Measurements from ENCODE around the gene IGSF22. TPM values are rescaled to one million over a fixed set of nuclear protein-coding genes. Genes with fewer than 3 reads are reported as not detected.

The IGSF22 gene
- total and polyA plus RNA-seq, 9 donors: 0.11 to 1.5 (median 1.0) TPM; not detected in 1

GRCh38 chr11:18730020-18730419 lies 4.0 kb upstream of the IGSF22 start:
- intact Hi-C loops (cut with DNase I): no loop called here
- H3K36me3 ChIP-seq: no peaks in the 10 kb centered on the region
- H3K4me3 ChIP-seq: no peak overlapping the region
- no peaks in the 10 kb centered on the region for H3K9me3 ChIP-seq
- DNase-seq: no peak
- TF ChIP-seq CTCF (IDR thresholded peaks at IDR 0.05): no peak
- no peak for TF ChIP-seq POLR2A (IDR thresholded peaks at IDR 0.05)
- no peak for TF ChIP-seq EP300 (IDR thresholded peaks at IDR 0.05)
- 64 to 72% (median 67%) methylated on average over 9 of the region's 9 CpGs for WGBS, 3 donors
- no peak overlapping the region for H3K27ac ChIP-seq
- H3K4me1 ChIP-seq (ENCODE audit: insufficient read depth): peaks cover 6% of the 10 kb centered on the region
- no peaks in the 10 kb centered on the region for H3K27me3 ChIP-seq

GRCh38 chr11:18729426-18729825 lies 3.4 kb upstream of the IGSF22 start:
- H3K4me1 ChIP-seq (ENCODE audit: insufficient read depth): peaks cover 6% of the 10 kb centered on the region
- WGBS, 3 donors: 83 to 88% (median 88%) methylated on average over 16 of the region's 16 CpGs
- DNase-seq: no peak

GRCh38 chr11:18728658-18729057 lies 2.7 kb upstream of the IGSF22 start:
- Histone ChIP-seq H3K27me3 (no peaks in the 10 kb centered on the region), H3K4me1 (ENCODE audit: insufficient read depth) (peaks cover 6% of the 10 kb centered on the region), H3K4me3 (no peak overlapping the region), H3K36me3 (no peaks in the 10 kb centered on the region), H3K27ac (no peak overlapping the region), H3K9me3 (no peaks in the 10 kb centered on the region)
- intact Hi-C loops (cut with DNase I): loop anchor here in 2 of 4 donors (5.0 to 10.0 kb wide), 2 partner anchors 96 to 204 kb away; partner anchors contain the start of genes TSG101 (in 2 of the 2) and SPTY2D1 (in 1 of the 2)
- DNase-seq: no peak
- 93 to 95% (median 94%) methylated on average over 13 of the region's 13 CpGs for WGBS, 3 donors
- TF ChIP-seq EP300 (IDR thresholded peaks at IDR 0.05) (no peak), POLR2A (IDR thresholded peaks at IDR 0.05) (no peak), CTCF (IDR thresholded peaks at IDR 0.05) (no peak)

More at GRCh38 chr11:18729426-18729825, 3.4 kb upstream of the IGSF22 start:
- no peak overlapping the region for H3K4me3 ChIP-seq
- no peak overlapping the region for H3K27ac ChIP-seq
- intact Hi-C loops (cut with DNase I): loop anchor here in 2 of 4 donors (5.0 to 10.0 kb wide), 2 partner anchors 97 to 205 kb away; partner anchors contain the start of genes TSG101 (in 2 of the 2) and SPTY2D1 (in 1 of the 2)
- H3K36me3 ChIP-seq: no peaks in the 10 kb centered on the region
- no peaks in the 10 kb centered on the region for H3K9me3 ChIP-seq
- TF ChIP-seq CTCF (IDR thresholded peaks at IDR 0.05) (no peak), EP300 (IDR thresholded peaks at IDR 0.05) (no peak), POLR2A (IDR thresholded peaks at IDR 0.05) (no peak)
- no peaks in the 10 kb centered on the region for H3K27me3 ChIP-seq

- Histone ChIP-seq H3K9me3 (no peaks in the 10 kb centered on the region), H3K36me3 (no peaks in the 10 kb centered on the region), H3K27me3 (no peaks in the 10 kb centered on the region), H3K4me1 (ENCODE audit: insufficient read depth) (peaks cover 6% of the 10 kb centered on the region), H3K4me3 (no peak overlapping the region), H3K27ac (no peak overlapping the region)
- WGBS, 3 donors: 44 to 48% (median 44%) methylated on average over 10 of the region's 10 CpGs
- TF ChIP-seq POLR2A (IDR thresholded peaks at IDR 0.05) (no peak), EP300 (IDR thresholded peaks at IDR 0.05) (no peak), CTCF (IDR thresholded peaks at IDR 0.05) (peak; percentile 29 to 62 (median 43))
- intact Hi-C loops (cut with DNase I): loop anchor here in 2 of 4 donors (5.0 to 10.0 kb wide), 2 partner anchors 95 to 203 kb away; partner anchors contain the start of genes TSG101 (in 2 of the 2) and SPTY2D1 (in 1 of the 2)
- peak; percentile 49 to 62 (median 51) for DNase-seq
These were observed 1.7 kb upstream of the IGSF22 start for GRCh38 chr11:18727479-18728236.

Data from ovary (tissue), 9 donors.